ACC112 (cell line): ENCODE measurements around the gene NAA15.
"Not testable (repeated sequence)": the region's sequence is repeated elsewhere in the genome, so short reads cannot be mapped to it uniquely, and the experiment has no call there.

Experiments
- H2AFZ ChIP-seq: fragments of 200-600 bp; sonication (generic); one replicate; pipeline ENCODE4 v1.6.0; 2017; ENCODE audit warnings: antibody characterized with exemption, low read length; ENCODE audit not compliant: unreplicated experiment
- H3K27ac ChIP-seq: fragments of 200-600 bp; sonication (generic); 2 replicates; pipeline ENCODE4 v1.5.1; 2014; ENCODE audit warnings: low read depth, mild to moderate bottlenecking, antibody characterized with exemption, low read length, moderate library complexity
- H3K27me3 ChIP-seq: fragments of 200-600 bp; sonication (generic); 2 replicates; pipeline ENCODE4 v1.6.1; 2014; ENCODE audit warnings: mild to moderate bottlenecking, antibody characterized with exemption, low read length, moderate library complexity, mixed read lengths; ENCODE audit not compliant: insufficient read depth
- H3K36me3 ChIP-seq: fragments of 200-600 bp; sonication (generic); 2 replicates; pipeline ENCODE4 v1.6.1; 2016; ENCODE audit warnings: mild to moderate bottlenecking, antibody characterized with exemption, low read length, moderate library complexity, mixed read lengths; ENCODE audit not compliant: insufficient read depth
- H3K4me1 ChIP-seq: fragments of 200-600 bp; sonication (generic); one replicate; pipeline ENCODE4 v1.6.1; 2016; ENCODE audit warnings: low read length, mixed read lengths; ENCODE audit not compliant: insufficient read depth, unreplicated experiment, control insufficient read depth
- H3K4me3 ChIP-seq: fragments of 200-600 bp; sonication (generic); 2 replicates; pipeline ENCODE4 v1.5.1; 2014; ENCODE audit warnings: mild to moderate bottlenecking, low read depth, low read length
- H3K79me2 ChIP-seq: fragments of 200-600 bp; sonication (generic); one replicate; pipeline ENCODE4 v1.6.0; 2016; ENCODE audit warnings: low read length; ENCODE audit not compliant: control insufficient read depth, unreplicated experiment, insufficient read depth

The NAA15 gene

GRCh38 chr4:139460565-139460964, 159.3 kb downstream of the NAA15 start:
- Histone ChIP-seq H2AFZ (no peak overlapping the region), H3K4me3 (no peak overlapping the region), H3K27me3 (no peaks in the 10 kb centered on the region), H3K79me2 (peaks cover 53% of the 10 kb centered on the region), H3K27ac (no peak overlapping the region), H3K4me1 (peaks cover 15% of the 10 kb centered on the region), H3K36me3 (no peaks in the 10 kb centered on the region)

- Histone ChIP-seq H3K79me2 (peaks cover 48% of the 10 kb centered on the region), H3K4me3 (no peak overlapping the region), H3K27ac (no peak overlapping the region), H3K4me1 (peaks cover 10% of the 10 kb centered on the region), H2AFZ (no peak overlapping the region), H3K27me3 (no peaks in the 10 kb centered on the region), H3K36me3 (no peaks in the 10 kb centered on the region)
Measured at GRCh38 chr4:139461022-139461628, 159.8 kb downstream of the NAA15 start.

GRCh38 chr4:139464512-139464911, 163.2 kb downstream of the NAA15 start:
- H3K27me3 ChIP-seq, H3K36me3 ChIP-seq, H3K4me3 ChIP-seq, H3K27ac ChIP-seq, H3K4me1 ChIP-seq, H2AFZ ChIP-seq: not testable (repeated sequence)
- peaks cover 30% of the 10 kb centered on the region for H3K79me2 ChIP-seq

- Histone ChIP-seq H3K79me2 (peaks cover 32% of the 10 kb centered on the region), H2AFZ (no peak overlapping the region), H3K36me3 (no peaks in the 10 kb centered on the region), H3K4me3 (no peak overlapping the region), H3K27me3 (no peaks in the 10 kb centered on the region), H3K27ac (no peak overlapping the region), H3K4me1 (no peaks in the 10 kb centered on the region)
Measured at GRCh38 chr4:139465922-139466321, 164.6 kb downstream of the NAA15 start.

DNA sequence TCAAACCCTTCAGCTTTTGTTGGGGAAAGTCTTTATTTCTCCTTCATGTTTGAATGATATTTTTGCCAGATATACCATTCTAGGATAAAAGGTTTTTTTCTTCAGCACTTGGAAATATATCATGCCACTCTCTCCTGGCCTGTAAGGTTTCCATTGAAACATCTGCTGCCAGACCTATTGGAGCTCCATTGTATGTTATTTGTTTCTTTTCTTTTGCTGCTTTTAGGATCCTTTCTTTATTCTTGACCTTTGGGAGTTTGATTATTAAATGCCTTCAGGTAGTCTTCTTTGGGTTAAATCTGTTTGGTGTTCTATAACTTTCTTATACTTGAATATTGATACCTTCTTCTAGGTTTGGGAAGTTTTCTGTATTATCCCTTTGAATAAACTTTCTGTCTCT, 167.5 kb downstream of the NAA15 start:
- not testable (repeated sequence) for H3K4me1 ChIP-seq, H3K4me3 ChIP-seq, H3K27me3 ChIP-seq, H2AFZ ChIP-seq, H3K27ac ChIP-seq
- Histone ChIP-seq H3K36me3 (peaks cover 15% of the 10 kb centered on the region), H3K79me2 (peaks cover 25% of the 10 kb centered on the region)

- Histone ChIP-seq H3K4me3 (no peak overlapping the region), H3K27me3 (no peaks in the 10 kb centered on the region), H3K4me1 (no peaks in the 10 kb centered on the region), H3K36me3 (peaks cover 15% of the 10 kb centered on the region), H3K27ac (no peak overlapping the region), H2AFZ (no peak overlapping the region), H3K79me2 (peaks cover 22% of the 10 kb centered on the region)
Measured at GRCh38 chr4:139469216-139469615, 167.9 kb downstream of the NAA15 start.
